GM23338 (cell line): ENCODE measurements around the gene C5orf34.

Source experiments
- CREB1 ChIP-seq: fragments of 250-450 bp; sonication (Bioruptor Pico); IDR thresholded peaks from 2 replicates; pipeline ENCODE4 v1.5.0; 2020; ENCODE audit warnings: low read depth, mild to moderate bottlenecking, moderate library complexity
- CTCF ChIP-seq, 2 experiments: fragments of 200-600 bp in 1 of 2; sonication (generic) in 1 of 2; conservative IDR thresholded peaks; 2 replicates each; pipeline versions ENCODE4 v1.5.1 to v1.6.1; 2016 to 2017; ENCODE audit warnings: antibody characterized with exemption in 2 of 2, low read depth in 2 of 2, mild to moderate bottlenecking in 2 of 2, moderate library complexity in 1 of 2
- ETS1 ChIP-seq: IDR thresholded peaks from 2 replicates; pipeline ENCODE4 v1.6.1; 2016; ENCODE audit warnings: antibody characterized with exemption
- EZH2 ChIP-seq: fragments of 200-600 bp; sonication (generic); IDR thresholded peaks from one replicate; pipeline ENCODE4 v1.8.0; 2017; ENCODE audit warnings: antibody characterized with exemption, mild to moderate bottlenecking, low read depth; ENCODE audit not compliant: unreplicated experiment
- EZH2phosphoT487 ChIP-seq: fragments of 200-600 bp; sonication (generic); IDR thresholded peaks from one replicate; pipeline ENCODE4 v1.8.1; 2018; ENCODE audit warnings: antibody characterized with exemption; ENCODE audit not compliant: unreplicated experiment
- JUNB ChIP-seq: IDR thresholded peaks from one replicate; pipeline ENCODE4 v1.6.1; 2016; ENCODE audit warnings: antibody characterized with exemption; ENCODE audit not compliant: unreplicated experiment
- NANOG ChIP-seq: IDR thresholded peaks from 2 replicates; pipeline ENCODE4 v1.6.1; 2016; ENCODE audit warnings: antibody characterized with exemption, borderline replicate concordance
- POLR2AphosphoS5 ChIP-seq: IDR thresholded peaks from 2 replicates; pipeline ENCODE4 v1.6.1; 2016; ENCODE audit warnings: antibody characterized with exemption, low read depth
- REST ChIP-seq: IDR thresholded peaks from one replicate; pipeline ENCODE4 v1.6.1; 2018; ENCODE audit warnings: antibody characterized with exemption; ENCODE audit not compliant: unreplicated experiment
- STAT1 ChIP-seq: IDR thresholded peaks from one replicate; pipeline ENCODE4 v1.6.1; 2016; ENCODE audit warnings: antibody characterized with exemption; ENCODE audit not compliant: unreplicated experiment
- ZNF114 ChIP-seq: fragments of 250-450 bp; sonication (Bioruptor Pico); IDR thresholded peaks from 2 replicates; pipeline ENCODE4 v1.5.0; 2020; ENCODE audit warnings: mild to moderate bottlenecking, moderate library complexity
- ZNF331 ChIP-seq: fragments of 250-450 bp; sonication (Bioruptor Pico); IDR thresholded peaks from 2 replicates; pipeline ENCODE4 v1.5.0; 2020; ENCODE audit warnings: low read depth, mild to moderate bottlenecking, moderate library complexity
- ZNF462 ChIP-seq: fragments of 250-450 bp; sonication (Bioruptor Pico); IDR thresholded peaks from 2 replicates; pipeline ENCODE4 v1.5.0; 2020; ENCODE audit warnings: mild to moderate bottlenecking, moderate library complexity

- no peak for TF ChIP-seq JUNB
- TF ChIP-seq CTCF (conservative IDR thresholded peaks at IDR 0.05; ENCODE audit: low read depth in 2 of 2), result peak; percentile 13 to 52; a peak in 3 of 4 replicates
- no peak for TF ChIP-seq POLR2AphosphoS5
- no peak for TF ChIP-seq EZH2
- no peak for TF ChIP-seq EZH2phosphoT487
- no peak for TF ChIP-seq CREB1
- no peak for TF ChIP-seq REST
- TF ChIP-seq STAT1, result no peak
- TF ChIP-seq ZNF331 (CRISPR knock-in tag), result no peak
- no peak for TF ChIP-seq ETS1
- no peak for TF ChIP-seq ZNF114 (CRISPR knock-in tag)
- TF ChIP-seq NANOG, result no peak
- no peak for TF ChIP-seq ZNF462 (CRISPR knock-in tag)
These were observed 77.8 kb downstream of the C5orf34 start for GRCh38 chr5:43437062-43437660.
